ENCODE data around the gene CDC42.

DNA sequence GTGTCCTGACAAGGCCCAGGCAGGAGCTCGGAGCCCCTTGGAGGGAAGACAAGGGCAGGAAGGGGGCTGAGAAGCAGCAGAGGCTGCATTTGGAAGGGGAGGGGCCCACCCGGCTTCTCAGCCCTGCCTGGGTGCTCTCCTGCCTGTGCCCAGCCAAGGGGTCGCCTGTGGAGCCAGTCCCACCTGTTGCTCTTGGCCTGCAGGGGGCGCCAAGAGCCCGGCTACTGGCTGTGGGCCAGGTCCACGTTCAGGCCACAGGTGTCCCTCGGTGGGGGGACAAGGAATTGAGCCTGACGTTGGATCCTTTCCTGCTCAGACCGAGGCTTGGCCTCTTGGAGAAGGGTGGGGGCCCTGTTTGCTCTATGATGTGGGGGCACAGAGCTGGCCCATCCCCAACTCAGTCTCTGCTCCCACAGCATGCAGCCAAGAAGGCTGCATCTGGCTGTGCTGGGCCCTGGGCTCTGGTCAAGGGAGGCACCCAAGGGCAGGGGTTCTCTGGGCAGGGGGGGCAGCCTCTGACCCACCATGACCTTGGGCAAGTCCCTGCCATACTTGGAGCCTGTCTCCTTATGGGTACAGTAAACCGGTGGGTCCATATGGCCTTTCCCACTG is 79.5 kb downstream of the CDC42 start:
- TF ChIP-seq SP4 (CRISPR knock-in tag; IDR thresholded peaks at IDR 0.05) = no peak
- TF ChIP-seq FOXO1 (CRISPR knock-in tag; IDR thresholded peaks at IDR 0.05) = no peak
- TF ChIP-seq POLR2A (IDR thresholded peaks at IDR 0.05; ENCODE audit: insufficient read depth in 1 of 2, low read depth in 2 of 2, low read length in 2 of 2) = no peak
- TF ChIP-seq ZKSCAN8 (CRISPR knock-in tag; IDR thresholded peaks at IDR 0.05; ENCODE audit: borderline replicate concordance) = no peak
- TF ChIP-seq, protein P1, sequence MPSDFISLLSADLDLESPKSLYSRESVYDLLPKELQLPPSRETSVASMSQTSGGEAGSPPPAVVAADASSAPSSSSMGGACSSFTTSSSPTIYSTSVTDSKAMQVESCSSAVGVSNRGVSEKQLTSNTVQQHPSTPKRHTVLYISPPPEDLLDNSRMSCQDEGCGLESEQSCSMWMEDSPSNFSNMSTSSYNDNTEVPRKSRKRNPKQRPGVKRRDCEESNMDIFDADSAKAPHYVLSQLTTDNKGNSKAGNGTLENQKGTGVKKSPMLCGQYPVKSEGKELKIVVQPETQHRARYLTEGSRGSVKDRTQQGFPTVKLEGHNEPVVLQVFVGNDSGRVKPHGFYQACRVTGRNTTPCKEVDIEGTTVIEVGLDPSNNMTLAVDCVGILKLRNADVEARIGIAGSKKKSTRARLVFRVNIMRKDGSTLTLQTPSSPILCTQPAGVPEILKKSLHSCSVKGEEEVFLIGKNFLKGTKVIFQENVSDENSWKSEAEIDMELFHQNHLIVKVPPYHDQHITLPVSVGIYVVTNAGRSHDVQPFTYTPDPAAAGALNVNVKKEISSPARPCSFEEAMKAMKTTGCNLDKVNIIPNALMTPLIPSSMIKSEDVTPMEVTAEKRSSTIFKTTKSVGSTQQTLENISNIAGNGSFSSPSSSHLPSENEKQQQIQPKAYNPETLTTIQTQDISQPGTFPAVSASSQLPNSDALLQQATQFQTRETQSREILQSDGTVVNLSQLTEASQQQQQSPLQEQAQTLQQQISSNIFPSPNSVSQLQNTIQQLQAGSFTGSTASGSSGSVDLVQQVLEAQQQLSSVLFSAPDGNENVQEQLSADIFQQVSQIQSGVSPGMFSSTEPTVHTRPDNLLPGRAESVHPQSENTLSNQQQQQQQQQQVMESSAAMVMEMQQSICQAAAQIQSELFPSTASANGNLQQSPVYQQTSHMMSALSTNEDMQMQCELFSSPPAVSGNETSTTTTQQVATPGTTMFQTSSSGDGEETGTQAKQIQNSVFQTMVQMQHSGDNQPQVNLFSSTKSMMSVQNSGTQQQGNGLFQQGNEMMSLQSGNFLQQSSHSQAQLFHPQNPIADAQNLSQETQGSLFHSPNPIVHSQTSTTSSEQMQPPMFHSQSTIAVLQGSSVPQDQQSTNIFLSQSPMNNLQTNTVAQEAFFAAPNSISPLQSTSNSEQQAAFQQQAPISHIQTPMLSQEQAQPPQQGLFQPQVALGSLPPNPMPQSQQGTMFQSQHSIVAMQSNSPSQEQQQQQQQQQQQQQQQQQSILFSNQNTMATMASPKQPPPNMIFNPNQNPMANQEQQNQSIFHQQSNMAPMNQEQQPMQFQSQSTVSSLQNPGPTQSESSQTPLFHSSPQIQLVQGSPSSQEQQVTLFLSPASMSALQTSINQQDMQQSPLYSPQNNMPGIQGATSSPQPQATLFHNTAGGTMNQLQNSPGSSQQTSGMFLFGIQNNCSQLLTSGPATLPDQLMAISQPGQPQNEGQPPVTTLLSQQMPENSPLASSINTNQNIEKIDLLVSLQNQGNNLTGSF (CRISPR knock-in tag; IDR thresholded peaks at IDR 0.05) = no peak
- no peak for TF ChIP-seq ZBTB38 (CRISPR knock-in tag; IDR thresholded peaks at IDR 0.05)
- TF ChIP-seq BRCA1 (CRISPR knock-in tag; IDR thresholded peaks at IDR 0.05) = no peak
- TF ChIP-seq CSRNP2 (CRISPR knock-in tag; conservative IDR thresholded peaks at IDR 0.05; ENCODE audit: low read depth) = no peak
- TF ChIP-seq NFRKB (IDR thresholded peaks at IDR 0.05) = no peak
- no peak for TF ChIP-seq PRDM10 (CRISPR knock-in tag; IDR thresholded peaks at IDR 0.05; ENCODE audit: low read depth)
- no peak for TF ChIP-seq ZNF451 (CRISPR knock-in tag; IDR thresholded peaks at IDR 0.05)
- no peak for TF ChIP-seq SALL1 (CRISPR knock-in tag; IDR thresholded peaks at IDR 0.05)
- no peak for TF ChIP-seq ZNF18 (CRISPR knock-in tag; IDR thresholded peaks at IDR 0.05; ENCODE audit: insufficient replicate concordance)

Data from HepG2 (cell line).